ENCODE results near the gene SDR42E2.

DNA sequence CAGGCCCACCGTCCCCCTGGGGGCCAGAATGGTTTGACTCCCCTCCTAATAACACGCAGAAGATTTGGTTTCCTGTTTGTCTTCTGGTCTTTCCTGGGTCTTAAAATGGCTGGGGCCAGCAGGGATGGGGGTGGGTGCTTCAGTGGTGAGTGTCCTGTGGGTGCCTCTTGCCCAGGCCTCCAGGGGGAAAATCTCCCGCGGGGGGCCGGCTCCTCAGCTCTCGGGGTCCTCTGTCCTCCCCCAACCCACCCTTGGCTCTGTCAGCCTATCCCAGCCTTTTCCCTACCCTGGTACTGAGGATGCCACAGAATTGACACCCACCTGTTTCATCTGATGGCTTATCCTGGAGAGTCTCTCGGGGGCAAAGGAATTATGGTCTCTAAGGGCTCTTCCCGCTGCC lies 23.8 kb upstream of the SDR42E2 start:
- TF ChIP-seq, protein P1, sequence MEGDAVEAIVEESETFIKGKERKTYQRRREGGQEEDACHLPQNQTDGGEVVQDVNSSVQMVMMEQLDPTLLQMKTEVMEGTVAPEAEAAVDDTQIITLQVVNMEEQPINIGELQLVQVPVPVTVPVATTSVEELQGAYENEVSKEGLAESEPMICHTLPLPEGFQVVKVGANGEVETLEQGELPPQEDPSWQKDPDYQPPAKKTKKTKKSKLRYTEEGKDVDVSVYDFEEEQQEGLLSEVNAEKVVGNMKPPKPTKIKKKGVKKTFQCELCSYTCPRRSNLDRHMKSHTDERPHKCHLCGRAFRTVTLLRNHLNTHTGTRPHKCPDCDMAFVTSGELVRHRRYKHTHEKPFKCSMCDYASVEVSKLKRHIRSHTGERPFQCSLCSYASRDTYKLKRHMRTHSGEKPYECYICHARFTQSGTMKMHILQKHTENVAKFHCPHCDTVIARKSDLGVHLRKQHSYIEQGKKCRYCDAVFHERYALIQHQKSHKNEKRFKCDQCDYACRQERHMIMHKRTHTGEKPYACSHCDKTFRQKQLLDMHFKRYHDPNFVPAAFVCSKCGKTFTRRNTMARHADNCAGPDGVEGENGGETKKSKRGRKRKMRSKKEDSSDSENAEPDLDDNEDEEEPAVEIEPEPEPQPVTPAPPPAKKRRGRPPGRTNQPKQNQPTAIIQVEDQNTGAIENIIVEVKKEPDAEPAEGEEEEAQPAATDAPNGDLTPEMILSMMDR (IDR thresholded peaks at IDR 0.05; ENCODE audit: control extremely low read depth in 1 of 3, insufficient read depth in 1 of 3, low read depth in 1 of 3, low read length in 3 of 3) = no peak
- no peak for TF ChIP-seq ATF3 (IDR thresholded peaks at IDR 0.05; ENCODE audit: insufficient read depth, low read depth, low read length)
- TF ChIP-seq BACH1 (IDR thresholded peaks at IDR 0.05; ENCODE audit: low read length) = no peak
- no peak for TF ChIP-seq CBX8 (IDR thresholded peaks at IDR 0.05; ENCODE audit: borderline replicate concordance, low read depth, low read length)
- no peak for TF ChIP-seq NANOG (IDR thresholded peaks at IDR 0.05; ENCODE audit: insufficient read depth, low read depth, low read length, poor library complexity, severe bottlenecking)
- no peak for TF ChIP-seq SIN3A (conservative IDR thresholded peaks at IDR 0.05 in 1 of 2, IDR thresholded peaks at IDR 0.05 in 1 of 2; ENCODE audit: low read depth in 1 of 2, low read length in 2 of 2)
- no peak for TF ChIP-seq EP300 (IDR thresholded peaks at IDR 0.05; ENCODE audit: borderline replicate concordance in 1 of 2, low read depth in 2 of 2, low read length in 2 of 2)
- no peak for TF ChIP-seq MAFK (IDR thresholded peaks at IDR 0.05; ENCODE audit: low read depth, low read length)
- no peak for TF ChIP-seq SUZ12 (IDR thresholded peaks at IDR 0.05; ENCODE audit: low read length)
- TF ChIP-seq TAF1 (IDR thresholded peaks at IDR 0.05; ENCODE audit: low read depth, low read length) = no peak
